Activated CD8-positive, alpha-beta memory T cell treated with anti-CD3 and anti-CD28 coated beads, Interleukin-2, amount 10 ng/mL, durations not matched to agents 7 days and 5 days (primary cell): ENCODE results near the gene ABCB4. TPM values are rescaled to one million over a fixed set of nuclear protein-coding genes. Genes with fewer than 3 reads are reported as not detected.
"Not testable (repeated sequence)": the region's sequence is repeated elsewhere in the genome, so short reads cannot be mapped to it uniquely, and the experiment has no call there.

Source experiments
- ATAC-seq: fragments of 150-1000 bp; cut with Tn5 transposase; one replicate; pipeline ENCODE4 v1.10.0; 2021; ENCODE audit warnings: moderate library complexity
- CTCF ChIA-PET: fragments of 350-600 bp; sonication (Branson Sonifier 250); formaldehyde crosslinking; loops from one replicate; lab custom pipeline; 2021; ENCODE audit warnings: antibody characterized with exemption; lab: Charles Lee
- DNase-seq: peaks from one replicate; pipeline ENCODE4 v3.0.0-alpha.2; 2020
- H3K27ac Mint-ChIP-seq: one replicate; pipeline ENCODE4 v1.8.0; 2021; ENCODE audit warnings: mild to moderate bottlenecking, mixed read lengths
- H3K27me3 Mint-ChIP-seq: one replicate; pipeline ENCODE4 v1.8.0; 2021; ENCODE audit warnings: mixed read lengths
- H3K36me3 Mint-ChIP-seq: one replicate; pipeline ENCODE4 v1.8.0; 2021; ENCODE audit warnings: mild to moderate bottlenecking, mixed read lengths
- H3K4me1 Mint-ChIP-seq: one replicate; pipeline ENCODE4 v1.8.0; 2021; ENCODE audit warnings: mixed read lengths
- H3K4me3 Mint-ChIP-seq: one replicate; pipeline ENCODE4 v1.8.0; 2021; ENCODE audit warnings: mild to moderate bottlenecking, moderate library complexity, mixed read lengths
- H3K9me3 Mint-ChIP-seq: one replicate; pipeline ENCODE4 v1.8.0; 2022; ENCODE audit warnings: low read depth, mixed read lengths
- total RNA-seq, 2 experiments: library from RNA; stranded (reverse); gene quantifications; one replicate each; pipeline ENCODE4 v1.2.3, GENCODE V29; 2021

Gene ABCB4
- total RNA-seq, 2 experiments from 2014 or later, result 0.07 TPM; not detected in 1

GRCh38 chr7:87469204-87469603, 6.3 kb downstream of the ABCB4 start:
- CTCF ChIA-PET, H3K4me1 Mint-ChIP-seq, H3K4me3 Mint-ChIP-seq, H3K36me3 Mint-ChIP-seq, H3K27ac Mint-ChIP-seq, ATAC-seq, H3K9me3 Mint-ChIP-seq, DNase-seq: not testable (repeated sequence)
- peaks cover 21% of the 10 kb centered on the region for H3K27me3 Mint-ChIP-seq

- H3K27ac Mint-ChIP-seq, H3K9me3 Mint-ChIP-seq, H3K27me3 Mint-ChIP-seq, H3K4me1 Mint-ChIP-seq, DNase-seq, H3K36me3 Mint-ChIP-seq, ATAC-seq, CTCF ChIA-PET, H3K4me3 Mint-ChIP-seq: not testable (repeated sequence)
Observed at GRCh38 chr7:87465534-87465880, 10.0 kb downstream of the ABCB4 start.

DNA sequence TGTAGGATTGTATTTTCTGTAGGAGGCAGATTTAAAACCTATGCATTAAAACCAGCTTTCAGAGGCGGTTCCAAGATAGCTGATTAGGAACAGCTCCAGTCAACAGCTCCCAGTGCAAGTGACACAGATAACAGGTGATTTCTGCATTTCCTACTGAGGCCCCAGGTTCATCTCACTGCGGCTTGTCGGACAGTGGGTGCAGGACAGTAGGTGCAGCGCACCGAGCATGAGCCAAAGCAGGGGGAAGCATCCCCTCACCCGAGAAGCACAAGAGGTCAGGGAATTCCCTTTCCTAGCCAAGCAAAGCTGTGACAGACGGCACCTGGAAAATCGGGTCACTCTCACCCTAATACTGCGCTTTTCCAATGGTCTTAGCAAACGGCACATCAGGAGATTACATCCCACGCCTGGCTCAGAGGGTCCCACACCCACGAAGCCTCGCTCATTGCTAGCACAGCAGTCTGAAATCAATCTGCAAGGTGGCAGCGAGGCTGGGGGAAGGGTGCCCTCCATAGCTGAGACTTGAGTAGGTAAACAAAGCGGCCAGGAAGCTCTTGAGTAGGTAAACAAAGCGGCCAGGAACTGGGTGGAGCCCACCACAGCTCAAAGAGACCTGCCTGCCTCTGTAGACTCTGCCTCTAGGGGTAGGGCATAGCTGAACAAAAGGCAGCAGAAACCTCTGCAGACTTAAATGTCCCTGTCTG, 10.5 kb downstream of the ABCB4 start:
- not testable (repeated sequence) for H3K4me1 Mint-ChIP-seq, H3K9me3 Mint-ChIP-seq, H3K27ac Mint-ChIP-seq, DNase-seq, H3K27me3 Mint-ChIP-seq, H3K4me3 Mint-ChIP-seq, ATAC-seq, H3K36me3 Mint-ChIP-seq
- CTCF ChIA-PET, result interaction anchor here (0.5 kb wide), 1 partner anchor 560 kb away, joined by 3 read pairs; no protein-coding TSS in a partner anchor

DNA sequence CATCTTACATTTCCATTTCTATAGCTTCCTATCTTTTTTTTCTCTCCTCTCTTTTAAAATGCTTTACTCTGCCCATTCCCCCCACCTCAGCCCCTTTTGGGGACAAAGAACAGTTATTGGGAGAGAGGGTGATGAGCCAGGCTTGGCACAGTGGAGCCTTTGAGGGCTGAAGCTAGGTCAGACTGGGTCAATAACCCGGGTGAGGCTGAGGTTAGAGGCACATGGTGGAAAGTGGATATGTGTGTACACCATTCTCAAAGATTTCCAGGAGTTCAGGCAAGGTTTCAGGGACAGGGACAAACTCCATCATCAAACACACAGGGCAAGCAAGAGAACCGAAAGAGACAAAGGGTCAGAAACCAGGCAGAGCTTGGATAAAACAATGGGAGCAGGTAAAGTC, 11.5 kb downstream of the ABCB4 start:
- Mint-ChIP-seq H3K27me3 (peaks cover 7% of the 10 kb centered on the region), H3K9me3 (no peaks in the 10 kb centered on the region), H3K27ac (no peak overlapping the region), H3K4me3 (no peak overlapping the region), H3K36me3 (no peaks in the 10 kb centered on the region), H3K4me1 (no peaks in the 10 kb centered on the region)
- no peak for DNase-seq
- ATAC-seq, result no peak
- CTCF ChIA-PET, result no interaction called here

DNA sequence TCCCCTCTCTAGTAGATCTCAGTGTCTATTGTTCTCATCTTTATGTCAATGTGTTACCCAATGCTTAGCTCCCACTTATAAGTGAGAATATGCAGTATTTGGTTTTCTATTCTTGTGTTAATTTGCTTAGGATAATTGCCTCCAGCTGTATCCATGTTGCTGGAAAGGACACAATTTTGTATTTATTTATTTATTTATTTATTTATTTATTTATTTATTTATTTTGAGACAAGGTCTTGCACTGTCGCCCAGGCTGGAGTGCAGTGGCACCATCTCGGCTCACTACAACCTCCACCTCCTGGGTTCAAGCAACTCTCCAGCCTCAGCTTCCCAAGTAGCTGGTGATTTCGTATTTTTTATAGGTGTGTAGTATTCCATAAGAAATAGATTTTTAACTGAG, 15.0 kb downstream of the ABCB4 start:
- H3K36me3 Mint-ChIP-seq, H3K9me3 Mint-ChIP-seq, DNase-seq, CTCF ChIA-PET, ATAC-seq, H3K27ac Mint-ChIP-seq, H3K4me3 Mint-ChIP-seq, H3K4me1 Mint-ChIP-seq: not testable (repeated sequence)
- H3K27me3 Mint-ChIP-seq, result peaks cover 14% of the 10 kb centered on the region

- Mint-ChIP-seq H3K4me3 (no peak overlapping the region), H3K4me1 (no peaks in the 10 kb centered on the region), H3K9me3 (no peaks in the 10 kb centered on the region), H3K36me3 (no peaks in the 10 kb centered on the region), H3K27ac (no peak overlapping the region), H3K27me3 (peaks cover 14% of the 10 kb centered on the region)
- DNase-seq (no peak), ATAC-seq (no peak)
- CTCF ChIA-PET, result no interaction called here
Observed at GRCh38 chr7:87459941-87460340, 15.5 kb downstream of the ABCB4 start.

DNA sequence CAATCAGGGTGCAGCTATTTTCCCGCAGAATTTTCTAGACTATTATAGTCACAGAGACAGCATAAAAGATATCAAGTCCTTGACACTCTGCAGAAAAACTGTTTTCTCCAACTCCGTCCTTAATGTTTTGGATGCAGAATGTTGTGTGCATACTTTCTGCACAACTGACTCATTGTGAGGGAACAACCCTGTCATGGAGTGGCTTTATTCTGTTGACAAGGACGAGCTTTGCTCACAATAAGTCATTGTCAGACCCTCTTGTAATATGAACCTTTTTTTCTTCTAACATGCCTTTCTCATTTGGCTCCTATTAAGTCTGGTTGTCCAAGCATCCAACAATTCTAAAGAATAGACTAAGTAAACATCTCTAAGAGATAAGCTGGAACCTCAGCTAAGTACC, 17.3 kb downstream of the ABCB4 start:
- ATAC-seq, result no peak
- peaks cover 17% of the 10 kb centered on the region for H3K27me3 Mint-ChIP-seq
- no peak for DNase-seq
- H3K36me3 Mint-ChIP-seq, result no peaks in the 10 kb centered on the region
- CTCF ChIA-PET, result interaction anchor here (1.3 kb wide), 1 partner anchor 60 kb away, joined by 3 read pairs; no protein-coding TSS in a partner anchor
- no peaks in the 10 kb centered on the region for H3K4me1 Mint-ChIP-seq
- H3K27ac Mint-ChIP-seq, result no peak overlapping the region
- H3K4me3 Mint-ChIP-seq, result no peak overlapping the region
- H3K9me3 Mint-ChIP-seq, result no peaks in the 10 kb centered on the region

GRCh38 chr7:87456247-87456646, 19.2 kb downstream of the ABCB4 start:
- Mint-ChIP-seq H3K27ac (no peak overlapping the region), H3K27me3 (peaks cover 17% of the 10 kb centered on the region), H3K9me3 (no peaks in the 10 kb centered on the region), H3K36me3 (no peaks in the 10 kb centered on the region), H3K4me1 (no peaks in the 10 kb centered on the region), H3K4me3 (no peak overlapping the region)
- no peak for ATAC-seq
- DNase-seq, result no peak
- CTCF ChIA-PET, result no interaction called here

- Mint-ChIP-seq H3K27me3 (peaks cover 19% of the 10 kb centered on the region), H3K36me3 (no peaks in the 10 kb centered on the region), H3K9me3 (no peaks in the 10 kb centered on the region), H3K27ac (no peak overlapping the region), H3K4me1 (peaks cover 3% of the 10 kb centered on the region), H3K4me3 (no peak overlapping the region)
- CTCF ChIA-PET, result no interaction called here
- no peak for ATAC-seq
- no peak for DNase-seq
Observed at GRCh38 chr7:87452279-87452678, 23.2 kb downstream of the ABCB4 start.

GRCh38 chr7:87451187-87451586, 24.3 kb downstream of the ABCB4 start:
- H3K4me3 Mint-ChIP-seq, result no peak overlapping the region
- no peaks in the 10 kb centered on the region for H3K36me3 Mint-ChIP-seq
- H3K4me1 Mint-ChIP-seq, result peaks cover 3% of the 10 kb centered on the region
- ATAC-seq (no peak), DNase-seq (no peak)
- no peaks in the 10 kb centered on the region for H3K9me3 Mint-ChIP-seq
- no peak overlapping the region for H3K27ac Mint-ChIP-seq
- peaks cover 22% of the 10 kb centered on the region for H3K27me3 Mint-ChIP-seq
- CTCF ChIA-PET, result interaction anchor here (1.2 kb wide), 1 partner anchor 12 kb away, joined by 3 read pairs; no protein-coding TSS in a partner anchor

DNA sequence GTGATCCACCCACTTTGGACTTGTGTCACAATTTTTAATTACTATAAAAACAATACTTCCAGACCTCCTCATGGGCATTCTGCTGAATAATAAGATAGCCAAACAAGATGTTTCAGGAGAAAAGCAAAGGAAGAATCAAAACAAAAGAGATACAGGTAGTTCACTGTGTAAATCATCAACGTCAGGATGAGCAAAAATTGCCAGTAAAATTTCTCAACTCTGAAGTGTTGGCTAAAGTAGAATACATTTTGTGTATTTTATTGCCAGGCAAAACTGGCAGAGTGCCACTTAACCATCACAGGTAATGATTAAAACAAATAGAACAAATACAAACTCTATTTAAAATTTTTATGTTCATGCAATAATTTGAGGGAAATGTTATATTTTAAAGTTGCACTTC, 24.8 kb downstream of the ABCB4 start:
- Mint-ChIP-seq H3K4me1 (peaks cover 3% of the 10 kb centered on the region), H3K27me3 (peaks cover 22% of the 10 kb centered on the region)
- CTCF ChIA-PET, result interaction anchor here (1.2 kb wide), 1 partner anchor 11 kb away, joined by 3 read pairs; no protein-coding TSS in a partner anchor

DNA sequence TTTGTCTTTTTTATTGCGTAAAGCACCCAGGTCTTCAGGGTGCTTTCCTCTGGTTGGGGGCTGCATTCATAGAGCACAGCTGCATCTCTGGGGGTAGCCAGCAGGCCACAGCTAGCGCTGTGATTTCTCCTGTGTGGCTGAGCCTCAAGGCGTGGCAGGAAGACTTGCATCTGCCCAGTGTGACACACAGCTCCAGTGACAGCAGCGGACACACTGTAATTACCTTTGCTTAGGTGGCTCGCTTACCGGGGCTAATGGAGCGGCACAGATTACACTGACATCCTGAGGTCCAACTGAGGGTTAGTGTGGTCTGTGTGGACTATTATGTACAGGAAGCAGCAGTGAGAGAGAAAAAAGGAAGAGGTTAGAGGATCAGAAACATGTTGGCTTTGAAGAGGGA, 27.1 kb downstream of the ABCB4 start:
- no peaks in the 10 kb centered on the region for H3K9me3 Mint-ChIP-seq
- H3K27ac Mint-ChIP-seq, result no peak overlapping the region
- no peak overlapping the region for H3K4me3 Mint-ChIP-seq
- CTCF ChIA-PET, result interaction anchor here (1.1 kb wide), 1 partner anchor 136 kb away, joined by 3 read pairs; no protein-coding TSS in a partner anchor
- H3K27me3 Mint-ChIP-seq, result peaks cover 20% of the 10 kb centered on the region
- peaks cover 3% of the 10 kb centered on the region for H3K4me1 Mint-ChIP-seq
- DNase-seq (no peak), ATAC-seq (no peak)
- no peaks in the 10 kb centered on the region for H3K36me3 Mint-ChIP-seq

More for the DNA sequence above, 24.8 kb downstream of the ABCB4 start:
- DNase-seq (no peak), ATAC-seq (no peak)
- H3K4me3 Mint-ChIP-seq, result no peak overlapping the region
- no peaks in the 10 kb centered on the region for H3K36me3 Mint-ChIP-seq
- H3K27ac Mint-ChIP-seq, result no peak overlapping the region
- no peaks in the 10 kb centered on the region for H3K9me3 Mint-ChIP-seq

GRCh38 chr7:87447116-87447635, 28.3 kb downstream of the ABCB4 start:
- ATAC-seq, result no peak
- no peaks in the 10 kb centered on the region for H3K36me3 Mint-ChIP-seq
- CTCF ChIA-PET, result interaction anchor here (1.7 kb wide), 1 partner anchor 30 kb away, joined by 4 read pairs; no protein-coding TSS in a partner anchor

GRCh38 chr7:87445897-87446296, 29.6 kb downstream of the ABCB4 start:
- ATAC-seq (no peak), DNase-seq (no peak)
- Mint-ChIP-seq H3K9me3 (no peaks in the 10 kb centered on the region), H3K36me3 (no peaks in the 10 kb centered on the region), H3K27me3 (peaks cover 28% of the 10 kb centered on the region), H3K27ac (no peak overlapping the region), H3K4me3 (no peak overlapping the region), H3K4me1 (peaks cover 3% of the 10 kb centered on the region)
- CTCF ChIA-PET, result interaction anchor here (1.7 kb wide), 1 partner anchor 28 kb away, joined by 4 read pairs; no protein-coding TSS in a partner anchor

More at GRCh38 chr7:87447116-87447635, 28.3 kb downstream of the ABCB4 start:
- no peak for DNase-seq
- H3K27me3 Mint-ChIP-seq, result peaks cover 28% of the 10 kb centered on the region
- no peak overlapping the region for H3K27ac Mint-ChIP-seq
- peaks cover 3% of the 10 kb centered on the region for H3K4me1 Mint-ChIP-seq
- no peaks in the 10 kb centered on the region for H3K9me3 Mint-ChIP-seq
- no peak overlapping the region for H3K4me3 Mint-ChIP-seq
